OCI-LY1 (cell line): Measurements from ENCODE around the gene TACR2.

ENCODE experiments used
- H2AFZ ChIP-seq: fragments of 200-600 bp; sonication (generic), shearing (Covaris generic); 2 replicates; pipeline ENCODE4 v1.6.0; 2014; ENCODE audit warnings: antibody characterized with exemption, mild to moderate bottlenecking, low read length
- H3F3A ChIP-seq: fragments of 200-600 bp; sonication (generic), shearing (Covaris generic); 2 replicates; pipeline ENCODE4 v1.6.0; 2014; ENCODE audit warnings: mild to moderate bottlenecking, antibody characterized with exemption, low read length, moderate library complexity; ENCODE audit not compliant: insufficient read depth
- H3K27ac ChIP-seq: fragments of 200-600 bp; sonication (generic); 2 replicates; pipeline ENCODE4 v1.5.1; 2014; ENCODE audit warnings: low read length, mixed run types, mild to moderate bottlenecking, low read depth; ENCODE audit not compliant: poor library complexity, severe bottlenecking
- H3K27me3 ChIP-seq: fragments of 200-600 bp; sonication (generic); 2 replicates; pipeline ENCODE4 v1.6.0; 2014; ENCODE audit warnings: antibody characterized with exemption, mild to moderate bottlenecking, low read length, moderate library complexity; ENCODE audit not compliant: insufficient read depth
- H3K36me3 ChIP-seq: fragments of 200-600 bp; sonication (generic); 2 replicates; pipeline ENCODE4 v1.6.1; 2014; ENCODE audit warnings: mild to moderate bottlenecking, antibody characterized with exemption, low read length, moderate library complexity, mixed read lengths; ENCODE audit not compliant: insufficient read depth
- H3K4me1 ChIP-seq: fragments of 200-600 bp; sonication (generic); 2 replicates; pipeline ENCODE4 v1.5.1; 2014; ENCODE audit warnings: mild to moderate bottlenecking, low read length, moderate library complexity; ENCODE audit not compliant: insufficient read depth, severe bottlenecking
- H3K4me2 ChIP-seq: fragments of 200-600 bp; sonication (generic), shearing (Covaris generic); 2 replicates; pipeline ENCODE4 v1.6.1; 2014; ENCODE audit warnings: low read length
- H3K4me3 ChIP-seq: fragments of 200-600 bp; sonication (generic); 2 replicates; pipeline ENCODE4 v1.5.1; 2014; ENCODE audit warnings: low read length, low read depth, mild to moderate bottlenecking, mixed read lengths; ENCODE audit not compliant: poor library complexity, severe bottlenecking
- H3K79me2 ChIP-seq: fragments of 200-600 bp; shearing (Covaris generic); 2 replicates; pipeline ENCODE4 v1.6.1; 2016; ENCODE audit warnings: mixed run types, low read length, mixed read lengths; ENCODE audit not compliant: insufficient read depth
- H3K9ac ChIP-seq: fragments of 200-600 bp; sonication (generic), shearing (Covaris generic); 2 replicates; pipeline ENCODE4 v1.6.1; 2014; ENCODE audit warnings: mild to moderate bottlenecking, low read length, mixed read lengths
- H3K9me2 ChIP-seq: fragments of 200-600 bp; sonication (generic), shearing (Covaris generic); 2 replicates; pipeline ENCODE4 v1.6.1; 2014; ENCODE audit warnings: low read depth, mild to moderate bottlenecking, low read length, mixed read lengths
- H3K9me3 ChIP-seq: fragments of 200-600 bp; shearing (Covaris generic); 2 replicates; pipeline ENCODE4 v1.6.1; 2014; ENCODE audit warnings: low read length, mixed read lengths
- H4K20me1 ChIP-seq: fragments of 200-600 bp; sonication (generic), shearing (Covaris generic); 2 replicates; pipeline ENCODE4 v1.6.0; 2016; ENCODE audit warnings: mild to moderate bottlenecking, low read length; ENCODE audit not compliant: insufficient read depth
- CTCF ChIP-seq: fragments of 200-600 bp; sonication (generic), shearing (Covaris generic); IDR thresholded peaks from 2 replicates; pipeline ENCODE4 v1.5.1; 2017; ENCODE audit warnings: mild to moderate bottlenecking, antibody characterized with exemption, low read length, moderate library complexity, mixed read lengths
- EZH2 ChIP-seq: fragments of 200-600 bp; sonication (generic), shearing (Covaris generic); IDR thresholded peaks from 2 replicates; pipeline ENCODE4 v1.8.0; 2017; ENCODE audit warnings: borderline replicate concordance, mixed run types, mild to moderate bottlenecking, antibody characterized with exemption, low read length, moderate library complexity, mixed read lengths

The TACR2 gene

GRCh38 chr10:69461243-69462025 is 44.7 kb upstream of the TACR2 start:
- H3K27ac ChIP-seq: no peak overlapping the region
- no peaks in the 10 kb centered on the region for H3K9me3 ChIP-seq
- H3K27me3 ChIP-seq: no peaks in the 10 kb centered on the region
- H3K79me2 ChIP-seq: no peaks in the 10 kb centered on the region
- no peak for TF ChIP-seq CTCF
- no peak for TF ChIP-seq EZH2
- H3K9ac ChIP-seq: no peak overlapping the region
- H3K4me1 ChIP-seq: no peaks in the 10 kb centered on the region
- no peaks in the 10 kb centered on the region for H3F3A ChIP-seq
- H2AFZ ChIP-seq: no peak overlapping the region
- H4K20me1 ChIP-seq: no peaks in the 10 kb centered on the region
- H3K9me2 ChIP-seq: no peaks in the 10 kb centered on the region
- no peak overlapping the region for H3K4me3 ChIP-seq
- H3K4me2 ChIP-seq: no peak overlapping the region
- no peaks in the 10 kb centered on the region for H3K36me3 ChIP-seq

GRCh38 chr10:69460576-69461242 is 44.0 kb upstream of the TACR2 start:
- H2AFZ ChIP-seq: no peak overlapping the region
- H3F3A ChIP-seq: no peaks in the 10 kb centered on the region
- no peak overlapping the region for H3K4me3 ChIP-seq
- H3K9me2 ChIP-seq: no peaks in the 10 kb centered on the region
- no peaks in the 10 kb centered on the region for H3K27me3 ChIP-seq
- H3K4me2 ChIP-seq: no peak overlapping the region
- TF ChIP-seq CTCF (no peak), EZH2 (no peak)
- H3K4me1 ChIP-seq: no peaks in the 10 kb centered on the region
- H3K9me3 ChIP-seq: no peaks in the 10 kb centered on the region
- H4K20me1 ChIP-seq: no peaks in the 10 kb centered on the region
- no peak overlapping the region for H3K9ac ChIP-seq
- no peaks in the 10 kb centered on the region for H3K79me2 ChIP-seq
- H3K27ac ChIP-seq: no peak overlapping the region
- H3K36me3 ChIP-seq: no peaks in the 10 kb centered on the region

GRCh38 chr10:69459893-69460575 is 43.3 kb upstream of the TACR2 start:
- Histone ChIP-seq H4K20me1 (no peaks in the 10 kb centered on the region), H3F3A (no peaks in the 10 kb centered on the region), H3K27me3 (no peaks in the 10 kb centered on the region), H3K4me1 (no peaks in the 10 kb centered on the region), H3K9me2 (no peaks in the 10 kb centered on the region), H3K27ac (no peak overlapping the region), H3K9ac (no peak overlapping the region), H3K9me3 (no peaks in the 10 kb centered on the region), H3K4me2 (no peak overlapping the region), H2AFZ (no peak overlapping the region), H3K36me3 (no peaks in the 10 kb centered on the region), H3K79me2 (no peaks in the 10 kb centered on the region), H3K4me3 (no peak overlapping the region)
- TF ChIP-seq EZH2 (no peak), CTCF (no peak)
